H9 (cell line): ENCODE results near the gene KCNIP1. TPM values are rescaled to one million over a fixed set of nuclear protein-coding genes. Genes with fewer than 3 reads are reported as not detected.

Source experiments
- DNase-seq: peaks from one replicate; pipeline ENCODE4 v3.0.0-alpha.2; 2017
- H2AFZ ChIP-seq: one replicate; pipeline ENCODE4 v1.6.1; 2013; ENCODE audit warnings: mild to moderate bottlenecking, low read length, control low read depth, moderate library complexity
- H2AK5ac ChIP-seq: 2 replicates; pipeline ENCODE4 v1.6.1; 2013; ENCODE audit warnings: low read length, control low read depth, mixed read lengths; ENCODE audit not compliant: insufficient read length
- H2BK120ac ChIP-seq: one replicate; pipeline ENCODE4 v1.6.1; 2013; ENCODE audit warnings: low read depth, mild to moderate bottlenecking, low read length, control low read depth, inconsistent platforms; ENCODE audit not compliant: poor library complexity, severe bottlenecking
- H2BK12ac ChIP-seq: 2 replicates; pipeline ENCODE4 v1.6.1; 2013; ENCODE audit warnings: low read length, control low read depth, mixed read lengths, low read depth; ENCODE audit not compliant: insufficient read length
- H2BK15ac ChIP-seq: 2 replicates; pipeline ENCODE4 v1.6.1; 2013; ENCODE audit warnings: low read depth, low read length, control low read depth
- H2BK20ac ChIP-seq: one replicate; pipeline ENCODE4 v1.6.1; 2013; ENCODE audit warnings: low read depth, mild to moderate bottlenecking, low read length, control low read depth, inconsistent platforms; ENCODE audit not compliant: poor library complexity, severe bottlenecking
- H2BK5ac ChIP-seq: 2 replicates; pipeline ENCODE4 v1.6.1; 2013; ENCODE audit warnings: low read length, control low read depth, mixed read lengths; ENCODE audit not compliant: insufficient read length
- H3K14ac ChIP-seq: 2 replicates; pipeline ENCODE4 v1.6.1; 2013; ENCODE audit warnings: low read length, control low read depth; ENCODE audit not compliant: insufficient read depth
- H3K18ac ChIP-seq: 2 replicates; pipeline ENCODE4 v1.6.1; 2013; ENCODE audit warnings: low read depth, mild to moderate bottlenecking, mixed read lengths, low read length, control low read depth; ENCODE audit not compliant: insufficient read length
- H3K23ac ChIP-seq: 2 replicates; pipeline ENCODE4 v1.6.1; 2013; ENCODE audit warnings: low read length, control low read depth, mixed read lengths, low read depth; ENCODE audit not compliant: insufficient read length
- H3K23me2 ChIP-seq: 2 replicates; pipeline ENCODE4 v1.6.1; 2013; ENCODE audit warnings: low read depth, mild to moderate bottlenecking, mixed read lengths, low read length, control low read depth; ENCODE audit not compliant: insufficient read length, poor library complexity, severe bottlenecking
- H3K27ac ChIP-seq: 2 replicates; pipeline ENCODE4 v1.5.1; 2013; ENCODE audit warnings: low read length, control low read depth, mixed read lengths, low read depth; ENCODE audit not compliant: insufficient read length
- H3K27me3 ChIP-seq: 2 replicates; pipeline ENCODE4 v1.6.1; 2013; ENCODE audit warnings: low read length, control low read depth, inconsistent platforms; ENCODE audit not compliant: insufficient read depth
- H3K4ac ChIP-seq: 2 replicates; pipeline ENCODE4 v1.6.1; 2013; ENCODE audit warnings: low read depth, mild to moderate bottlenecking, control low read depth, inconsistent platforms, low read length, moderate library complexity
- H3K4me1 ChIP-seq: 2 replicates; pipeline ENCODE4 v1.6.1; 2013; ENCODE audit warnings: low read length, control low read depth, inconsistent platforms; ENCODE audit not compliant: insufficient read depth
- H3K4me2 ChIP-seq: 2 replicates; pipeline ENCODE4 v1.6.1; 2013; ENCODE audit warnings: low read length, control low read depth, mixed read lengths; ENCODE audit not compliant: insufficient read length, insufficient read depth
- H3K56ac ChIP-seq: 2 replicates; pipeline ENCODE4 v1.6.1; 2013; ENCODE audit warnings: low read depth, mild to moderate bottlenecking, mixed read lengths, low read length, control low read depth; ENCODE audit not compliant: insufficient read length
- H3K79me1 ChIP-seq: 2 replicates; pipeline ENCODE4 v1.6.1; 2013; ENCODE audit warnings: low read depth, mild to moderate bottlenecking, moderate library complexity, low read length, control low read depth, inconsistent platforms; ENCODE audit not compliant: insufficient read depth, poor library complexity, severe bottlenecking
- H3K79me2 ChIP-seq: 2 replicates; pipeline ENCODE4 v1.6.1; 2013; ENCODE audit warnings: low read length, control low read depth, inconsistent platforms; ENCODE audit not compliant: insufficient read depth
- H3K9ac ChIP-seq: 2 replicates; pipeline ENCODE4 v1.6.1; 2013; ENCODE audit warnings: low read length, control low read depth, mixed read lengths; ENCODE audit not compliant: insufficient read length; ENCODE audit errors: extremely low read depth
- H3K9me3 ChIP-seq: one replicate; pipeline ENCODE4 v1.6.1; 2013; ENCODE audit warnings: low read depth, low read length, inconsistent platforms; ENCODE audit not compliant: control insufficient read depth
- H3T11ph ChIP-seq: one replicate; pipeline ENCODE4 v1.6.1; 2013; ENCODE audit warnings: mild to moderate bottlenecking, low read length, control low read depth, inconsistent platforms
- H4K20me1 ChIP-seq: one replicate; pipeline ENCODE4 v1.6.1; 2013; ENCODE audit not compliant: control insufficient read depth, insufficient read length, insufficient read depth
- H4K5ac ChIP-seq: 2 replicates; pipeline ENCODE4 v1.6.1; 2013; ENCODE audit warnings: low read depth, mild to moderate bottlenecking, mixed read lengths, low read length, control low read depth; ENCODE audit not compliant: insufficient read length
- H4K8ac ChIP-seq: replicated peaks from 2 replicates; pipeline ENCODE4 v1.6.1; 2013; ENCODE audit warnings: low read length, control low read depth, mixed read lengths, low read depth; ENCODE audit not compliant: insufficient read length
- H4K91ac ChIP-seq: 2 replicates; pipeline ENCODE4 v1.6.1; 2013; ENCODE audit warnings: low read depth, mild to moderate bottlenecking, moderate library complexity, mixed read lengths, low read length, control low read depth; ENCODE audit not compliant: insufficient read length
- H3K27ac Mint-ChIP-seq, 3 experiments: 2 replicates in 2 of 3; 3 replicates in 1 of 3; pipeline ENCODE4 v1.8.0; 2020 to 2021; ENCODE audit warnings: mixed read lengths in 3 of 3, mild to moderate bottlenecking in 1 of 3, moderate library complexity in 1 of 3
- H3K27me3 Mint-ChIP-seq: 2 replicates; pipeline ENCODE4 v1.8.0; 2021; ENCODE audit warnings: low read depth, mild to moderate bottlenecking, moderate library complexity, mixed read lengths
- H3K36me3 Mint-ChIP-seq, 3 experiments: 2 replicates in 2 of 3; 3 replicates in 1 of 3; pipeline ENCODE4 v1.8.0; 2020 to 2021; ENCODE audit warnings: low read depth in 3 of 3, mixed read lengths in 3 of 3; ENCODE audit not compliant: insufficient read depth in 1 of 3
- H3K4me1 Mint-ChIP-seq, 2 experiments: 2 replicates each; pipeline ENCODE4 v1.8.0; 2020; ENCODE audit warnings: mixed read lengths in 2 of 2
- H3K4me3 Mint-ChIP-seq, 2 experiments: 2 replicates in 1 of 2; 3 replicates in 1 of 2; pipeline ENCODE4 v1.8.0; 2020 to 2021; ENCODE audit warnings: mild to moderate bottlenecking in 2 of 2, mixed read lengths in 2 of 2, moderate library complexity in 1 of 2
- H3K9me3 Mint-ChIP-seq, 2 experiments: 2 replicates in 1 of 2; 3 replicates in 1 of 2; pipeline ENCODE4 v1.8.0; 2020; ENCODE audit warnings: mild to moderate bottlenecking in 2 of 2, mixed read lengths in 2 of 2, moderate library complexity in 1 of 2
- CTCF ChIP-seq: fragments of 200-600 bp; sonication (generic); conservative IDR thresholded peaks from 3 replicates; pipeline ENCODE4 v1.8.0; 2021; ENCODE audit warnings: antibody characterized with exemption, mild to moderate bottlenecking
- WGBS: extraction: QIAGEN DNeasy Blood & Tissue Kit; methylation state at CpG from one replicate; pipeline ENCODE4 v1.1.7; 2013; ENCODE audit warnings: missing lambda C conversion rate, low lambda C conversion rate, mixed read lengths; ENCODE audit not compliant: insufficient read length; ENCODE audit errors: extremely low coverage; 5-methylcytosine and 5-hydroxymethylcytosine counted together
- total RNA-seq: library from RNA; stranded (reverse); gene quantifications from 2 replicates; pipeline ENCODE4 v1.2.1, GENCODE V29; 2021

KCNIP1 gene
- total RNA-seq, 1 experiment from 2014 or later: 0.63 TPM

GRCh38 chr5:170553218-170553617, 49.4 kb downstream of the KCNIP1 start:
- no peak overlapping the region for H3T11ph ChIP-seq
- H3K56ac ChIP-seq: no peak overlapping the region
- H4K8ac ChIP-seq: no peak overlapping the region
- H4K20me1 ChIP-seq: no peaks in the 10 kb centered on the region
- H2BK12ac ChIP-seq: no peak overlapping the region
- H3K79me1 ChIP-seq: no peaks in the 10 kb centered on the region
- H3K4me1 Mint-ChIP-seq: peaks cover 6 to 8% of the 10 kb centered on the region in 2 experiments
- H3K9ac ChIP-seq: no peak overlapping the region
- no peak overlapping the region for H2BK120ac ChIP-seq
- no peaks in the 10 kb centered on the region for H3K79me2 ChIP-seq
- H3K4me3 Mint-ChIP-seq: no peak overlapping the region
- H3K4me2 ChIP-seq: no peak overlapping the region
- H3K14ac ChIP-seq: no peak overlapping the region
- no CpG with 5 or more reads among the region's 4 CpGs for WGBS
- H3K27ac Mint-ChIP-seq: no peak overlapping the region
- no peak overlapping the region for H3K23ac ChIP-seq
- H3K9me3 ChIP-seq: no peaks in the 10 kb centered on the region
- H3K36me3 Mint-ChIP-seq: no peaks in the 10 kb centered on the region
- no peak for TF ChIP-seq CTCF
- no peaks in the 10 kb centered on the region for H3K4me1 ChIP-seq
- H3K4ac ChIP-seq: no peak overlapping the region
- H4K5ac ChIP-seq: no peak overlapping the region
- H3K9me3 Mint-ChIP-seq: no peaks in the 10 kb centered on the region
- no peak overlapping the region for H2BK15ac ChIP-seq
- H4K91ac ChIP-seq: no peak overlapping the region
- H3K23me2 ChIP-seq: no peaks in the 10 kb centered on the region
- no peak overlapping the region for H2AK5ac ChIP-seq
- no peak overlapping the region for H2AFZ ChIP-seq
- H2BK20ac ChIP-seq: no peak overlapping the region
- H3K27me3 Mint-ChIP-seq: no peaks in the 10 kb centered on the region; the same call in 1 of the 2 replicates
- H2BK5ac ChIP-seq: no peak overlapping the region
- H3K27me3 ChIP-seq: no peaks in the 10 kb centered on the region
- no peak for DNase-seq
- no peak overlapping the region for H3K27ac ChIP-seq
- H3K18ac ChIP-seq: no peak overlapping the region
